Astrocyte (in vitro differentiated cells and primary cell): ENCODE data around the gene UBAC1. TPM values are rescaled to one million over a fixed set of nuclear protein-coding genes. Genes with fewer than 3 reads are reported as not detected.

ENCODE experiments used
- DNase-seq: peaks from one replicate; pipeline ENCODE4 v3.0.0-alpha.2; 2010; ENCODE audit warnings: low read depth
- FAIRE-seq: peaks from 2 replicates; lab custom pipeline; 2011; peaks lifted over from hg19 to GRCh38; lab: Jason Lieb, UNC
- H2AFZ ChIP-seq: 2 replicates; pipeline ENCODE4 v1.6.0; 2012; ENCODE audit warnings: low read depth, low read length, inconsistent platforms
- H3K27ac ChIP-seq: 2 replicates; pipeline ENCODE4 v1.5.1; 2011; ENCODE audit warnings: low read depth, low read length, inconsistent platforms
- H3K27me3 ChIP-seq: 2 replicates; pipeline ENCODE4 v1.6.0; 2011; ENCODE audit warnings: low read length, inconsistent platforms; ENCODE audit not compliant: insufficient read depth
- H3K36me3 ChIP-seq: 2 replicates; pipeline ENCODE4 v1.5.1; 2011; ENCODE audit warnings: low read length, inconsistent platforms; ENCODE audit not compliant: insufficient read depth
- H3K4me1 ChIP-seq: 2 replicates; pipeline ENCODE4 v1.5.1; 2011; ENCODE audit warnings: low read length, inconsistent platforms; ENCODE audit not compliant: insufficient read depth
- H3K4me2 ChIP-seq: 2 replicates; pipeline ENCODE4 v1.6.0; 2012; ENCODE audit warnings: low read length, inconsistent platforms
- H3K4me3 ChIP-seq: 2 replicates; pipeline ENCODE4 v1.5.1; 2011; ENCODE audit warnings: low read depth, mild to moderate bottlenecking, low read length, inconsistent platforms; ENCODE audit not compliant: insufficient read depth
- H3K79me2 ChIP-seq: 2 replicates; pipeline ENCODE4 v1.6.0; 2012; ENCODE audit warnings: mild to moderate bottlenecking, low read length, inconsistent platforms; ENCODE audit not compliant: insufficient read depth
- H3K9ac ChIP-seq: 2 replicates; pipeline ENCODE4 v1.6.0; 2012; ENCODE audit warnings: mild to moderate bottlenecking, low read length, inconsistent platforms
- H3K9me3 ChIP-seq: 2 replicates; pipeline ENCODE4 v1.5.1; 2012; ENCODE audit warnings: low read depth, mild to moderate bottlenecking, low read length, inconsistent platforms; ENCODE audit not compliant: insufficient read depth
- H4K20me1 ChIP-seq: 2 replicates; pipeline ENCODE4 v1.6.0; 2012; ENCODE audit warnings: low read length, inconsistent platforms; ENCODE audit not compliant: insufficient read depth
- H3K27ac Mint-ChIP-seq: one replicate; pipeline ENCODE4 v1.8.0; 2021; ENCODE audit warnings: mild to moderate bottlenecking, mixed read lengths; ENCODE audit not compliant: unreplicated experiment
- H3K27me3 Mint-ChIP-seq: one replicate; pipeline ENCODE4 v1.8.0; 2021; ENCODE audit warnings: low read depth, mixed read lengths; ENCODE audit not compliant: unreplicated experiment
- H3K36me3 Mint-ChIP-seq: one replicate; pipeline ENCODE4 v1.8.0; 2021; ENCODE audit warnings: low read depth, mixed read lengths; ENCODE audit not compliant: unreplicated experiment
- H3K4me1 Mint-ChIP-seq: one replicate; pipeline ENCODE4 v1.8.0; 2021; ENCODE audit warnings: low read depth, mixed read lengths; ENCODE audit not compliant: unreplicated experiment
- H3K4me3 Mint-ChIP-seq: one replicate; pipeline ENCODE4 v1.8.0; 2021; ENCODE audit warnings: mild to moderate bottlenecking, moderate library complexity, mixed read lengths; ENCODE audit not compliant: unreplicated experiment
- H3K9me3 Mint-ChIP-seq: one replicate; pipeline ENCODE4 v1.8.0; 2021; ENCODE audit warnings: mild to moderate bottlenecking, mixed read lengths; ENCODE audit not compliant: unreplicated experiment
- CTCF ChIP-seq: IDR thresholded peaks from 2 replicates; pipeline ENCODE4 v1.5.1; 2011; ENCODE audit warnings: low read depth, mild to moderate bottlenecking, inconsistent platforms, low read length, moderate library complexity; ENCODE audit not compliant: insufficient read depth
- EZH2 ChIP-seq: IDR thresholded peaks from 2 replicates; pipeline ENCODE4 v1.6.1; 2012; ENCODE audit warnings: mild to moderate bottlenecking, low read length, inconsistent platforms; ENCODE audit not compliant: insufficient read depth
- total RNA-seq: library from RNA; stranded (reverse); gene quantifications from 2 replicates; pipeline ENCODE4 v1.2.1, GENCODE V29; 2021

Gene UBAC1
- total RNA-seq, 1 donor from 2014 or later: 31.8 TPM

DNA sequence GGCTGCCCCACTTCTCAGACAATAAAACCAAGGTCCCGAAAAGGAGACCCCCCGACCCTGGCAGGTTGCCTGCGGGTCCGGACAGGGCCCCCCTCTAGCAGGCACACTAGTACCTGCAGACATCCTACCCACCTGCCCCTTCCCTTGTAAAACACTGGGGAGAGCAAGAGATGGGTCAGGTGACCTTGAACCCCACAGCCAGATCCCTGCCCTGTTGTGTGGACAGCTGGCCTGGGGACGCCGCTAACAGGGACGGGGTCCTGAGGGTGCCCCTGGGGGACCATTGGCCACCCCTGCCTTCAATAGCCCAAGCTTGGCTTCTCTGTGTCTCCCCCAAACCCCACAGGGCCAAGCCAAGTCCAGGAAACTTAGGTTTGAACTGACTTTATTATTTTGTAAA, 45.0 kb upstream of the UBAC1 start:
- Histone ChIP-seq H3K9me3 (no peaks in the 10 kb centered on the region), H3K27ac (no peak overlapping the region), H3K4me3 (no peak overlapping the region), H4K20me1 (peaks cover 67% of the 10 kb centered on the region), H3K4me2 (no peak overlapping the region), H2AFZ (no peak overlapping the region), H3K4me1 (peaks cover 15% of the 10 kb centered on the region), H3K79me2 (no peaks in the 10 kb centered on the region), H3K9ac (no peak overlapping the region), H3K36me3 (no peaks in the 10 kb centered on the region), H3K27me3 (no peaks in the 10 kb centered on the region)
- H3K27me3 Mint-ChIP-seq: no peaks in the 10 kb centered on the region
- FAIRE-seq (no peak), DNase-seq (no peak)
- H3K4me3 Mint-ChIP-seq: no peak overlapping the region
- H3K4me1 Mint-ChIP-seq: peaks cover 18% of the 10 kb centered on the region
- TF ChIP-seq EZH2: no peak
- TF ChIP-seq CTCF: no peak
- no peaks in the 10 kb centered on the region for H3K9me3 Mint-ChIP-seq
- H3K27ac Mint-ChIP-seq: no peak overlapping the region
- H3K36me3 Mint-ChIP-seq: peaks cover 7% of the 10 kb centered on the region

GRCh38 chr9:136004712-136005111, 43.5 kb upstream of the UBAC1 start:
- no peak overlapping the region for H3K4me2 ChIP-seq
- peaks cover 53% of the 10 kb centered on the region for H4K20me1 ChIP-seq
- TF ChIP-seq CTCF (no peak), EZH2 (no peak)
- H3K4me1 ChIP-seq: peaks cover 15% of the 10 kb centered on the region
- FAIRE-seq (no peak), DNase-seq (no peak)
- Mint-ChIP-seq H3K9me3 (peaks cover 2% of the 10 kb centered on the region), H3K4me1 (peaks cover 17% of the 10 kb centered on the region), H3K4me3 (no peak overlapping the region), H3K36me3 (peaks cover 6% of the 10 kb centered on the region), H3K27ac (no peak overlapping the region), H3K27me3 (no peaks in the 10 kb centered on the region)
- H3K36me3 ChIP-seq: no peaks in the 10 kb centered on the region
- H3K9me3 ChIP-seq: no peaks in the 10 kb centered on the region
- no peak overlapping the region for H2AFZ ChIP-seq
- no peaks in the 10 kb centered on the region for H3K79me2 ChIP-seq
- no peak overlapping the region for H3K4me3 ChIP-seq
- H3K27ac ChIP-seq: no peak overlapping the region
- no peak overlapping the region for H3K9ac ChIP-seq
- no peaks in the 10 kb centered on the region for H3K27me3 ChIP-seq

DNA sequence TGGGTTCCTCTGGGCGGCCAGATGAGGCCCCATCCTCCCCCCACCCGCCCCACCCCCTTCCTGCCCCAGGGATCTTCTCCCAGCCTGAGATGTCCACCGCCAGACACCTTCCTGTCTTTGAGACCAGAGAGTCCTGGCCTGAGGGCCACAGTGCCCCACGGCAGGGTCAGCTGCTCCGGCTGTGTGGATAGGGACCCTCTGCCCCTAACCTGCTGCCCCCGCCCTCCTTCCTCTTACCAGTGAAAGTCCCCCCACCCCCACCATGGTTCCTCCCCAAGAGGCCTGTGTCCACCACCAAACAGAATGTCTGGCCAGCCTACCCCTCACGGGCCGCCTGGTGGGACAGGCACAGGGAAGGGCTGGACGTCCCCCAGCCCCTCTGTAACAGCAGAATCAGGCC, 43.0 kb upstream of the UBAC1 start:
- peaks cover 17% of the 10 kb centered on the region for H3K4me1 Mint-ChIP-seq
- no peak overlapping the region for H3K9ac ChIP-seq
- no peak overlapping the region for H2AFZ ChIP-seq
- H3K27ac ChIP-seq: no peak overlapping the region
- no peaks in the 10 kb centered on the region for H3K27me3 ChIP-seq
- H3K79me2 ChIP-seq: no peaks in the 10 kb centered on the region
- TF ChIP-seq CTCF (no peak), EZH2 (no peak)
- H3K4me2 ChIP-seq: no peak overlapping the region
- H3K9me3 ChIP-seq: no peaks in the 10 kb centered on the region
- peaks cover 5% of the 10 kb centered on the region for H3K36me3 Mint-ChIP-seq
- FAIRE-seq (no peak), DNase-seq (no peak)
- H3K4me3 ChIP-seq: no peak overlapping the region
- no peaks in the 10 kb centered on the region for H3K27me3 Mint-ChIP-seq
- no peak overlapping the region for H3K4me3 Mint-ChIP-seq
- H3K27ac Mint-ChIP-seq: no peak overlapping the region
- peaks cover 15% of the 10 kb centered on the region for H3K4me1 ChIP-seq
- no peaks in the 10 kb centered on the region for H3K36me3 ChIP-seq
- peaks cover 2% of the 10 kb centered on the region for H3K9me3 Mint-ChIP-seq
- peaks cover 48% of the 10 kb centered on the region for H4K20me1 ChIP-seq
